ENCODE results near the gene CYS1.
A peak's percentile ranks its signal among the peaks of the same experiment; 100 is the strongest.

DNA sequence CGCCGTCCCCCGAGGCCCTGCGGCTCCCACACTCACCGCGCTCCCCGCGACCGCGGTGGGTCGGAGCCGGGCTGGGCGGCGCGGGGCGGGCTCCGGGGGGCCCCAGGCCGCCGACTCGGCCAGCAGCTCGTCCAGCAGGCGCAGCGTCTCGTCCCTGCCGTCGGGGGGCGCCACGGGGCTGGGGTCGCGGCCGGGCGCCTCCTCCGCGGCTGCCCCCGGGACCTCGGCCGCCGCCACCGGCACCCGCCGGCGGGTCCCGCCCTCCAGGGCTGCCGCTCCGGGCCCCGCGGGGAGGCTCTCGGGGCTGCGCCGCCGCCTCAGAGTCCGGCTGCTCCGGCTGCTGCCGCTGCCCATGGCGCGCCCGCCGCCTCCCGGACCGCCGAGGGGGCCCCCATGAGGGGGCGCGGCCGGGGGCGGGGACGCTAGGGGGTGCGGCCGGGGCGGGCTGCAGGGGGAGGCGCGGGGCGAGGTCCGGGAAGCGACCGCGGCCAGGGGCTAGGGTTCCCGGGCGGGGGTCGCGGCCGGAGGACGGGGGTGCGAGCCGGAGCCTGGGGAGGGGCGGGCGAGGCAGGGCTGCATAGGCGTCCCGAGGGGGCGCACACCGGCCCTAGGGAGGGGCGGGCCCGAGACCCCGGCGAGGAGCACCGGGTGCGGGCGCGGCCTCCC lies at the start of gene CYS1:
- TF ChIP-seq, protein P1, sequence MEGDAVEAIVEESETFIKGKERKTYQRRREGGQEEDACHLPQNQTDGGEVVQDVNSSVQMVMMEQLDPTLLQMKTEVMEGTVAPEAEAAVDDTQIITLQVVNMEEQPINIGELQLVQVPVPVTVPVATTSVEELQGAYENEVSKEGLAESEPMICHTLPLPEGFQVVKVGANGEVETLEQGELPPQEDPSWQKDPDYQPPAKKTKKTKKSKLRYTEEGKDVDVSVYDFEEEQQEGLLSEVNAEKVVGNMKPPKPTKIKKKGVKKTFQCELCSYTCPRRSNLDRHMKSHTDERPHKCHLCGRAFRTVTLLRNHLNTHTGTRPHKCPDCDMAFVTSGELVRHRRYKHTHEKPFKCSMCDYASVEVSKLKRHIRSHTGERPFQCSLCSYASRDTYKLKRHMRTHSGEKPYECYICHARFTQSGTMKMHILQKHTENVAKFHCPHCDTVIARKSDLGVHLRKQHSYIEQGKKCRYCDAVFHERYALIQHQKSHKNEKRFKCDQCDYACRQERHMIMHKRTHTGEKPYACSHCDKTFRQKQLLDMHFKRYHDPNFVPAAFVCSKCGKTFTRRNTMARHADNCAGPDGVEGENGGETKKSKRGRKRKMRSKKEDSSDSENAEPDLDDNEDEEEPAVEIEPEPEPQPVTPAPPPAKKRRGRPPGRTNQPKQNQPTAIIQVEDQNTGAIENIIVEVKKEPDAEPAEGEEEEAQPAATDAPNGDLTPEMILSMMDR (IDR thresholded peaks at IDR 0.05 in 2 of 3, conservative IDR thresholded peaks at IDR 0.05 in 1 of 3; ENCODE audit: borderline replicate concordance in 1 of 3, insufficient read depth in 1 of 3, low read depth in 2 of 3, low read length in 2 of 3): 0 out of 6 replicates have a peak, but pooled peaks of 1 of the 3 experiments have one; percentile 17
- TF ChIP-seq EZH2 (IDR thresholded peaks at IDR 0.05): no peak
- TF ChIP-seq POLR2AphosphoS5 (IDR thresholded peaks at IDR 0.05; ENCODE audit: low read depth, low read length): peak; percentile 29; the same call in 1 of the 2 replicates
- TF ChIP-seq ZNF274 (IDR thresholded peaks at IDR 0.05; ENCODE audit: low read depth, low read length): no peak
- TF ChIP-seq FOSL1 (IDR thresholded peaks at IDR 0.05; ENCODE audit: low read depth): no peak
- TF ChIP-seq, protein P2, sequence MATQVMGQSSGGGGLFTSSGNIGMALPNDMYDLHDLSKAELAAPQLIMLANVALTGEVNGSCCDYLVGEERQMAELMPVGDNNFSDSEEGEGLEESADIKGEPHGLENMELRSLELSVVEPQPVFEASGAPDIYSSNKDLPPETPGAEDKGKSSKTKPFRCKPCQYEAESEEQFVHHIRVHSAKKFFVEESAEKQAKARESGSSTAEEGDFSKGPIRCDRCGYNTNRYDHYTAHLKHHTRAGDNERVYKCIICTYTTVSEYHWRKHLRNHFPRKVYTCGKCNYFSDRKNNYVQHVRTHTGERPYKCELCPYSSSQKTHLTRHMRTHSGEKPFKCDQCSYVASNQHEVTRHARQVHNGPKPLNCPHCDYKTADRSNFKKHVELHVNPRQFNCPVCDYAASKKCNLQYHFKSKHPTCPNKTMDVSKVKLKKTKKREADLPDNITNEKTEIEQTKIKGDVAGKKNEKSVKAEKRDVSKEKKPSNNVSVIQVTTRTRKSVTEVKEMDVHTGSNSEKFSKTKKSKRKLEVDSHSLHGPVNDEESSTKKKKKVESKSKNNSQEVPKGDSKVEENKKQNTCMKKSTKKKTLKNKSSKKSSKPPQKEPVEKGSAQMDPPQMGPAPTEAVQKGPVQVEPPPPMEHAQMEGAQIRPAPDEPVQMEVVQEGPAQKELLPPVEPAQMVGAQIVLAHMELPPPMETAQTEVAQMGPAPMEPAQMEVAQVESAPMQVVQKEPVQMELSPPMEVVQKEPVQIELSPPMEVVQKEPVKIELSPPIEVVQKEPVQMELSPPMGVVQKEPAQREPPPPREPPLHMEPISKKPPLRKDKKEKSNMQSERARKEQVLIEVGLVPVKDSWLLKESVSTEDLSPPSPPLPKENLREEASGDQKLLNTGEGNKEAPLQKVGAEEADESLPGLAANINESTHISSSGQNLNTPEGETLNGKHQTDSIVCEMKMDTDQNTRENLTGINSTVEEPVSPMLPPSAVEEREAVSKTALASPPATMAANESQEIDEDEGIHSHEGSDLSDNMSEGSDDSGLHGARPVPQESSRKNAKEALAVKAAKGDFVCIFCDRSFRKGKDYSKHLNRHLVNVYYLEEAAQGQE (IDR thresholded peaks at IDR 0.05; ENCODE audit: low read depth): no peak
- no peak for TF ChIP-seq SIN3A (IDR thresholded peaks at IDR 0.05; ENCODE audit: low read depth)
- TF ChIP-seq RAD21 (IDR thresholded peaks at IDR 0.05; ENCODE audit: low read depth): no peak
- TF ChIP-seq, protein P3, sequence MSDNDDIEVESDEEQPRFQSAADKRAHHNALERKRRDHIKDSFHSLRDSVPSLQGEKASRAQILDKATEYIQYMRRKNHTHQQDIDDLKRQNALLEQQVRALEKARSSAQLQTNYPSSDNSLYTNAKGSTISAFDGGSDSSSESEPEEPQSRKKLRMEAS (IDR thresholded peaks at IDR 0.05): no peak
